Hepatocyte (in vitro differentiated cells): ENCODE results near the gene NR2C2.

Experiments
- CTCF ChIP-seq: fragments of 200-600 bp; sonication (generic); IDR thresholded peaks from 2 replicates; pipeline ENCODE4 v1.5.1; 2016; ENCODE audit warnings: antibody characterized with exemption, mild to moderate bottlenecking; ENCODE audit not compliant: poor library complexity
- EZH2 ChIP-seq: fragments of 200-600 bp; sonication (generic); IDR thresholded peaks from 2 replicates; pipeline ENCODE4 v1.6.1; 2016; ENCODE audit warnings: antibody characterized with exemption, mild to moderate bottlenecking, borderline replicate concordance
- EZH2phosphoT487 ChIP-seq: fragments of 200-600 bp; sonication (generic); IDR thresholded peaks from one replicate; pipeline ENCODE4 v1.6.1; 2018; ENCODE audit warnings: antibody characterized with exemption, mild to moderate bottlenecking, low read depth, moderate library complexity; ENCODE audit not compliant: unreplicated experiment, severe bottlenecking

GRCh38 chr3:14905055-14905657 is 42.2 kb upstream of the NR2C2 start:
- no peak for TF ChIP-seq CTCF
- no peak for TF ChIP-seq EZH2phosphoT487
- no peak for TF ChIP-seq EZH2
